GM13976 (cell line): ENCODE measurements around the gene RFPL4A.

ENCODE experiments used
- DNase-seq: peaks from one replicate; pipeline ENCODE4 v3.0.0; 2012; ENCODE audit warnings: low spot score
- in situ Hi-C: fragments of 300-500 bp; cut with MboI; formaldehyde crosslinking; loops from one replicate; pipeline ENCODE4 v1.12.0; 2022; ENCODE audit warnings: low sequenced_read_pairs, mixed read lengths, inconsistent platforms; ENCODE audit not compliant: unreplicated experiment
- TF ChIP-seq, protein P1 (sequence below): IDR thresholded peaks from 2 replicates; pipeline ENCODE4 v1.5.1; 2012; ENCODE audit warnings: borderline replicate concordance, mild to moderate bottlenecking; ENCODE audit not compliant: insufficient read depth; ENCODE audit errors: extremely low read depth, missing control alignments, control extremely low read depth

The RFPL4A gene

DNA sequence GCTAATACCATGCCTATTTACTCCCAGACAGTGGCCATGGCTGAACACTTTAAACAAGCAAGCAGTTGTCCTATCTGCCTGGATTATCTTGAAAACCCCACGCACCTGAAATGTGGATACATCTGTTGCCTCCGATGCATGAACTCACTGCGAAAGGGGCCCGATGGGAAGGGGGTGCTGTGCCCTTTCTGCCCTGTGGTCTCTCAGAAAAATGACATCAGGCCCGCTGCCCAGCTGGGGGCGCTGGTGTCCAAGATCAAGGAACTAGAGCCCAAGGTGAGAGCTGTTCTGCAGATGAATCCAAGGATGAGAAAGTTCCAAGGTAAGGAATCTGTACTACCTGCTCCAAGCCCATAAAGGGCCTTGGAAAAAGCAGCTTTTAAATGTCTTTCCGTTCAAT is 18.6 kb downstream of the RFPL4A start:
- TF ChIP-seq, protein P1, sequence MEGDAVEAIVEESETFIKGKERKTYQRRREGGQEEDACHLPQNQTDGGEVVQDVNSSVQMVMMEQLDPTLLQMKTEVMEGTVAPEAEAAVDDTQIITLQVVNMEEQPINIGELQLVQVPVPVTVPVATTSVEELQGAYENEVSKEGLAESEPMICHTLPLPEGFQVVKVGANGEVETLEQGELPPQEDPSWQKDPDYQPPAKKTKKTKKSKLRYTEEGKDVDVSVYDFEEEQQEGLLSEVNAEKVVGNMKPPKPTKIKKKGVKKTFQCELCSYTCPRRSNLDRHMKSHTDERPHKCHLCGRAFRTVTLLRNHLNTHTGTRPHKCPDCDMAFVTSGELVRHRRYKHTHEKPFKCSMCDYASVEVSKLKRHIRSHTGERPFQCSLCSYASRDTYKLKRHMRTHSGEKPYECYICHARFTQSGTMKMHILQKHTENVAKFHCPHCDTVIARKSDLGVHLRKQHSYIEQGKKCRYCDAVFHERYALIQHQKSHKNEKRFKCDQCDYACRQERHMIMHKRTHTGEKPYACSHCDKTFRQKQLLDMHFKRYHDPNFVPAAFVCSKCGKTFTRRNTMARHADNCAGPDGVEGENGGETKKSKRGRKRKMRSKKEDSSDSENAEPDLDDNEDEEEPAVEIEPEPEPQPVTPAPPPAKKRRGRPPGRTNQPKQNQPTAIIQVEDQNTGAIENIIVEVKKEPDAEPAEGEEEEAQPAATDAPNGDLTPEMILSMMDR = no peak
- in situ Hi-C loops = no loop called here
- no peak for DNase-seq

DNA sequence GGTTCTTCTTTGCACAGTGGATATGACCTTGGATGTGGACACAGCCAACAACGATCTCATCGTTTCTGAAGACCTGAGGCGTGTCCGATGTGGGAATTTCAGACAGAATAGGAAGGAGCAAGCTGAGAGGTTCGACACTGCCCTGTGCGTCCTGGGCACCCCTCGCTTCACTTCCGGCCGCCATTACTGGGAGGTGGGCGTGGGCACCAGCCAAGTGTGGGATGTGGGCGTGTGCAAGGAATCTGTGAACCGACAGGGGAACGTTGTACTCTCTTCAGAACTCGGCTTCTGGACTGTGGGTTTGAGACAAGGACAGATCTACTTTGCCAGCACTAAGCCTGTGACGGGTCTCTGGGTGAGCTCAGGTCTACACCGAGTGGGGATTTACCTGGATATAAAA is 19.4 kb downstream of the RFPL4A start:
- in situ Hi-C loops = no loop called here
- no peak for DNase-seq
- TF ChIP-seq, protein P1 = no peak

DNA sequence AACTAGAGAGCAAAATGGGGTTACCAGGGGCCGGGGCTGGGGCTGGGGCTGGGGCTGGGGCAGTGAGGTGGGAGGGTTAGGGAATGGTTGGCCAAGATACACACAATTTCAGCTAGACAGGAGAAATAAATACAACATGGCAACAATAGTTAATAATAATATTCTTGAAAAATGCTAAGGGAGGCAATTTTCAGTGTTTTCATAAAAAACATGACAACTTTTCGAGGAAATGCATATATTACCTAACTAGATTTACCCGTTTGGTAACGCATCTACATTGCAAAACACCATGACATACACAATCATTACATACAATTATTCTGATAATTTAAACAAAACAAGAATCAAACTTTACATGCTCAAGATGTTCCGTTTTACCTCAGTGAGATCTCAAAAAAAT is 22.2 kb downstream of the RFPL4A start:
- in situ Hi-C loops = no loop called here
- TF ChIP-seq, protein P1 = no peak

DNA sequence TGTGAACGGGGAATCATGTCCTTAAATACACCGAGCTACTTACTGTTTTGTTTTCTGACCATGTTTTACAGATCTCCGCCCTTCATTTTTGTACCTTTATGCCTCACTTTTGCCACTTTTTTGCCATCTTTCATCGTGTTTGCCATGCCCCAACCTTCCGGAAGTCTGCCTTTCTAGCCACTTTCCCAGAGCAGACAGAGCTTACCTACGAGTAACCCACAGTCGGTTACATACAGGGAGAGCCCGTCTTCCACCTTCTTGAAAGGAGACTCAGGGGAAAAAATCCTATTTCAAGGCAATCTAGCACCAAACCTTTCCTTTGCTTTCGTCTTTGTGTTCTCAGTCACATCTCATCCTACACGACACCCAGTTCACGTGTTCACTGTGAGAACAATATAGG is 36.1 kb downstream of the RFPL4A start:
- no peak for DNase-seq
- TF ChIP-seq, protein P1 = no peak
- in situ Hi-C loops = no loop called here

More for the DNA sequence above, 22.2 kb downstream of the RFPL4A start:
- no peak for DNase-seq

DNA sequence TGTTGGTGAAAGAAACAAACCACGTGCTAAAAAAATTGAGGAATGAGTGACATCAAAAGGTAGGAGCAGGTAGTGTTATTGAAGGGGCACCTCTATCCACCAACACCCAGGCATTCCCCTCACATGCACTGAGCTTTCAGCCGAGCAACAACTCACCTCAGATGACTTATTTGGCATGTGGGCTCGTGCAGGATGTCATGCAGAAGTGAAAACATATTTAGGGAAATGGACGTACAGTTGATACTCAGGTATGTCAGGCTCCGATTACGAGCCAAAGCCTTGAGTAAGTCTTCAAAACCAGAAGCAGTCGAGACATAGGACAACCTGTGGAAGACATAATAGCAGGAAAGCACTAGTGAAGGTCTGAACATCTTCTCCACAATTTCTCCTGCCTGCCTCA is 42.5 kb downstream of the RFPL4A start:
- in situ Hi-C loops = no loop called here
- TF ChIP-seq, protein P1 = no peak
- no peak for DNase-seq

DNA sequence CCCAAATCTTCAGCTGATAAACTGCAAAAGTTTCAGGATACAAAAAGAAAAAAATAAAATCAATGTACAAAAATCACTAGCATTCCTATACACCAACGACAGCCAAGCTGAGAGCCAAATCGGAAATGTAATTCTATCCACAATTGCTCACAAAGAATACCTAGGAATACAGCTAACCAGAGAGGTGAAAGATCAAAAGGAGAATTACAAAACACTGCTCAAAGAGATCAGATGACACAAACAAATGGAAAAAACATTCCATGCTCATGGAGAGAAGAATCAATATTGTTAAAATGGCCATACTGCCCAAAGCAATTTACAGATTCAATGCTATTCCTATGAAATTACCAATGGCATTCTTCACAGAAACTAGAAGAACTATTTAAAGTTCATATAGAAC is 43.4 kb downstream of the RFPL4A start:
- TF ChIP-seq, protein P1 = no peak
- in situ Hi-C loops = no loop called here
- DNase-seq = no peak
